ENCODE measurements around the gene TMEM119. TPM values are rescaled to one million over a fixed set of nuclear protein-coding genes. Genes with fewer than 3 reads are reported as not detected.

TMEM119 gene
- total RNA-seq, 1 donor from 2014 or later = 0.36 TPM

DNA sequence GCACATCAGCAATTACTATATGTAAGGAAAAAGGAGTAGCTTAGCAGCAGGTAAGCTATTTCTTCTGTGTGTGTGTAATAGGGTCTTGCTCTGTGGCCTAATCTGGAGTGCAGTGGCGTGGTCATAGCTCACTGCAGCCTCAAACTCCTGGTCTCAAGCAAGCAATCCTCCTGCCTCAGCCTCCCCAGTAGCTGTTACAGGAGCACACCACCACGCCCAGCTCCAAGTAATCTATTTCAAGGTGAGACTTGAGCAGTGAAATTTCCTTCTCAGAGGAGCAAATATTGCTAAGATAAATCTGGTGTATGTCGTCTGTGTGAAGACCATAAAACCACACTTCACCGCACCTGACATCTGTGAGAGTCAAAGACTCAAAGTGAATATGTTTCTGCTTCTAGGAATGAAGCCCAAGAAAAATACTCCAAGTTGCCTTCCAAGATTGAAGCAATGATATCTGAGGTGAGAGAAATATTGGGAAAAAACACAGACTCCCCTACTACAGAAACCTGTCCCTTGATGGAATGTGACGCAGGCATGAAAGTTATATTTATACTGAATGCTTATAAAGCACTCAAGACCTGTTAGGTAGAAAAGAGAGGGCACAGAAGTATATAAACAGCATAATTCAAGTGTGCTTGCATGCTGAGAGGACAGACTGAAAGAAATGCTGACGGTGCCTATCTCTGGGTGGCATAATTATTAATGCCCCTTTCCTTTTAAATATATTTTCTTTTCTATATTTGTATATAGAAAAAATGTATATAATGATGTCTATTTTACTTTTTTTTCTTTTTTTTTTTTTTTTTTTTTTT is 38.3 kb upstream of the TMEM119 start:
- Mint-ChIP-seq H3K4me3 (ENCODE audit: unreplicated experiment) (no peak overlapping the region), H3K27me3 (ENCODE audit: unreplicated experiment) (peaks cover 11% of the 10 kb centered on the region), H3K27ac (ENCODE audit: unreplicated experiment) (no peak overlapping the region), H3K9me3 (ENCODE audit: unreplicated experiment) (no peaks in the 10 kb centered on the region), H3K36me3 (ENCODE audit: low read depth, unreplicated experiment) (peaks cover 13% of the 10 kb centered on the region), H3K4me1 (ENCODE audit: unreplicated experiment) (peaks cover 40% of the 10 kb centered on the region)
- TF ChIP-seq, protein P1, sequence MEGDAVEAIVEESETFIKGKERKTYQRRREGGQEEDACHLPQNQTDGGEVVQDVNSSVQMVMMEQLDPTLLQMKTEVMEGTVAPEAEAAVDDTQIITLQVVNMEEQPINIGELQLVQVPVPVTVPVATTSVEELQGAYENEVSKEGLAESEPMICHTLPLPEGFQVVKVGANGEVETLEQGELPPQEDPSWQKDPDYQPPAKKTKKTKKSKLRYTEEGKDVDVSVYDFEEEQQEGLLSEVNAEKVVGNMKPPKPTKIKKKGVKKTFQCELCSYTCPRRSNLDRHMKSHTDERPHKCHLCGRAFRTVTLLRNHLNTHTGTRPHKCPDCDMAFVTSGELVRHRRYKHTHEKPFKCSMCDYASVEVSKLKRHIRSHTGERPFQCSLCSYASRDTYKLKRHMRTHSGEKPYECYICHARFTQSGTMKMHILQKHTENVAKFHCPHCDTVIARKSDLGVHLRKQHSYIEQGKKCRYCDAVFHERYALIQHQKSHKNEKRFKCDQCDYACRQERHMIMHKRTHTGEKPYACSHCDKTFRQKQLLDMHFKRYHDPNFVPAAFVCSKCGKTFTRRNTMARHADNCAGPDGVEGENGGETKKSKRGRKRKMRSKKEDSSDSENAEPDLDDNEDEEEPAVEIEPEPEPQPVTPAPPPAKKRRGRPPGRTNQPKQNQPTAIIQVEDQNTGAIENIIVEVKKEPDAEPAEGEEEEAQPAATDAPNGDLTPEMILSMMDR (IDR thresholded peaks at IDR 0.05; ENCODE audit: unreplicated experiment) = no peak
- DNase-seq (ENCODE audit: low spot score) = no peak

DNA sequence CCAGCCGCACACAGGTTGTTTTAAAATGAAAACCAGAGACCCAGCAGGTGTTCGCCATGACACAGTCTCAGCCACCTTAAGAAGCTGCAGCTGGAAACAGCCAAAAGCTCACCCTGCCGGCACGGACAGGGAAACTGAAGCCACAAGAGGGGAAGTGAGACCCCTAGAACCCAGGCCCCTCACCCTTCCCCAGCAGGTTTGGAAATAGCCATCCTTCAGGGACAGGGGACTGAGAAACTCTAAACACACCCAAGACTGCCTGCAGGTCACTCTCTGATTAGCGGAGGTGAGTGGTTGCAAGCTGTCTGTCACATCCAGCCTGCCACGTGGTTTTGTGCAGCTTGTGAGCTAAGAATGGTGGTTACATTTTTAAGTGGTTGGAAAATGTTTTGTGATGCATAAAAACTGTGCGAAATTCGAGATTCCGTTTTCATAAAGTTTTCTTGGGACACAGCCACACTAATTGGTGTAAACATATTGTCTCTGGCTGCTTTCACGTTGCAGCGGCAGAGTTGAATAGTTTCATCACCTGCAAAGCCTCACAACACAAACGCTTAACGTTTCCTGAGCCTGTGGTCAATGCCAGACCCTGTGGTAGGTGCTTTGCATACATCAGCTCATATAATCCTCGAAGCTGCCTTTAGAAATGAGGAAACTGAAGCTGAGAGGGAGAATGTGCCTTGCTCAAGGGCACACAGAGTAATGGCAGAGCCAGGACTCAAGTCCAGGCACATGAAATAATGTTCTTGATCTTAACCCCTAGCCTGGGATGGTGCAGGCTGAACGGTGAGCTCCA is 37.5 kb upstream of the TMEM119 start:
- peaks cover 9% of the 10 kb centered on the region for H3K36me3 Mint-ChIP-seq (ENCODE audit: low read depth, unreplicated experiment)
- no peak overlapping the region for H3K27ac Mint-ChIP-seq (ENCODE audit: unreplicated experiment)
- TF ChIP-seq, protein P1 (IDR thresholded peaks at IDR 0.05; ENCODE audit: unreplicated experiment) = no peak
- H3K9me3 Mint-ChIP-seq (ENCODE audit: unreplicated experiment) = no peaks in the 10 kb centered on the region
- no peak overlapping the region for H3K4me3 Mint-ChIP-seq (ENCODE audit: unreplicated experiment)
- peaks cover 11% of the 10 kb centered on the region for H3K27me3 Mint-ChIP-seq (ENCODE audit: unreplicated experiment)
- H3K4me1 Mint-ChIP-seq (ENCODE audit: unreplicated experiment) = peaks cover 36% of the 10 kb centered on the region
- no peak for DNase-seq (ENCODE audit: low spot score)

DNA sequence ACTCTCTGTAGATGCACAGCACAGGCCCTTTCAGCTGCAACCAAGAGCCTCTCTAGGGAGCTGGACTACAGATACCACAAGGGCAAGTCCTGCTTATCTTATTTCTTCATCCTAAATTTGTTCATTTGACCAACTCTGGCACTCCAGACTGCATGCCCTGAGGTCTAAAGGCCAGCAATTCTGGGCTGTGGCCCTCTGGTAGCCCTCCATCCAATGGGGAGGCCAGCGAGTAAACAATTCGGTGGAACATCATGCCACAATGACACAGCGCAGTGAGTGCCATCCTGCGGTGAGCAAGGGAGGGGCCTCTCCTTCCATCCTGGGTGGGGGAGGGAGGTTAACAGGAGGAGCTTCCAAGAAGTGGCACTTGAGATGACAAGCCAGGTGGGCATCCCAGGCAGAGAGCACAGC is 36.5 kb upstream of the TMEM119 start:
- no peak overlapping the region for H3K4me3 Mint-ChIP-seq (ENCODE audit: unreplicated experiment)
- H3K36me3 Mint-ChIP-seq (ENCODE audit: low read depth, unreplicated experiment) = peaks cover 3% of the 10 kb centered on the region
- TF ChIP-seq, protein P1 (IDR thresholded peaks at IDR 0.05; ENCODE audit: unreplicated experiment) = no peak
- peaks cover 29% of the 10 kb centered on the region for H3K4me1 Mint-ChIP-seq (ENCODE audit: unreplicated experiment)
- DNase-seq (ENCODE audit: low spot score) = no peak
- H3K27ac Mint-ChIP-seq (ENCODE audit: unreplicated experiment) = peak overlapping the region; percentile 57
- H3K27me3 Mint-ChIP-seq (ENCODE audit: unreplicated experiment) = peaks cover 9% of the 10 kb centered on the region
- no peaks in the 10 kb centered on the region for H3K9me3 Mint-ChIP-seq (ENCODE audit: unreplicated experiment)

DNA sequence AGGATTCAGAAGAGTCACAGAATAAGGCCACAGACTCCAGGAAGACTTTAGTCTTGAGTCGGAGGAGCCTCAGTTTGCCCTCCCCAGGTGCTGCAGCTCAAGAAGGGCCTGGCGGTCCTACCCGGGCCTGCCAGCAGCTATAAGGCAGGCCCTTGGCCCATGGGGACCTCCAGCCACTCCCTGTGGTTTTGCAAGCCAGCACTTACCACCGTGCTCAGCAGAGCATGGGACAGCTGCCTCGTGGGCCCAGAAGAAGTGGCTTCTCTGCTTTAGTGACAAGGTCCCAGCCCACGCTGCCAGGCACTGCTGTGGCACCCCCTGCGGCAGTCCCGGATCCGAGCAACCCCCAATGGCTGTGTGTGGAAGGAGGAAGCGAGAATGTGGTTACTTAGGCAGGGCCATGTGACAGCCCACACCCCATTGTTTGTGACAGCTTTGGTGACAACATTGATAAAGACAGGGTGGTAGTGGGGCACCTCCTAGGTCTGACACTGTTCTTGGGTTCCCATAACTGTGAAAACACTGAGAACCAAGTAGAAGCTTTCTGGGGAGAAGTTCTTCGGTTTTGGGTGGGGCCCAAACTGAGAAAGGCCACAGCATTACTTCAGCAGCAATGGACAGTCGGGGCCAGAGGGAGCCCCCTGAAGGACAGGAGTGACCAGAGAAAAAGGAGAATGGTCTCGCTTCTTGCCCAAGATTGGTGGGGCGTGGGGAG is 35.8 kb upstream of the TMEM119 start, which contains the start of gene SELPLG:
Gene SELPLG, minus strand, starts transcription at position 361 of the 715 bp plus-strand sequence. CDS start 9,587 bp downstream, outside the sequence.
- H3K27me3 Mint-ChIP-seq (ENCODE audit: unreplicated experiment) = peaks cover 9% of the 10 kb centered on the region
- H3K4me3 Mint-ChIP-seq (ENCODE audit: unreplicated experiment) = no peak within 1 kb of the TSS
- H3K27ac Mint-ChIP-seq (ENCODE audit: unreplicated experiment) = peak within 1 kb of the TSS; percentile 61

More for the DNA sequence above, 35.8 kb upstream of the TMEM119 start, which contains the start of gene SELPLG:
- TF ChIP-seq, protein P1 (IDR thresholded peaks at IDR 0.05; ENCODE audit: unreplicated experiment) = no peak
- no peaks in the 10 kb centered on the region for H3K9me3 Mint-ChIP-seq (ENCODE audit: unreplicated experiment)
- H3K36me3 Mint-ChIP-seq (ENCODE audit: low read depth, unreplicated experiment) = no peaks in the 10 kb centered on the region
- peaks cover 26% of the 10 kb centered on the region for H3K4me1 Mint-ChIP-seq (ENCODE audit: unreplicated experiment)
- DNase-seq (ENCODE audit: low spot score) = no peak
